T-helper 2 cell treated with Interferon-gamma antibody and Interleukin-4, amounts not matched to agents 5 μg/mL and 100 μg/mL, for 36 hours (primary cell): ENCODE measurements around the gene RTEL1.
A peak's percentile ranks its signal among the peaks of the same experiment; 100 is the strongest.
"Not testable (repeated sequence)": the region's sequence is repeated elsewhere in the genome, so short reads cannot be mapped to it uniquely, and the experiment has no call there.

Experiments
- DNase-seq: peaks from one replicate; pipeline ENCODE4 v3.0.0; 2021; ENCODE audit warnings: low spot score
- H3K27ac Mint-ChIP-seq: one replicate; pipeline ENCODE4 v1.8.0; 2021; ENCODE audit warnings: mild to moderate bottlenecking, mixed read lengths
- H3K27me3 Mint-ChIP-seq: one replicate; pipeline ENCODE4 v1.8.0; 2021; ENCODE audit warnings: low read depth, mixed read lengths
- H3K36me3 Mint-ChIP-seq: one replicate; pipeline ENCODE4 v1.8.0; 2021; ENCODE audit warnings: low read depth, mixed read lengths
- H3K4me1 Mint-ChIP-seq: one replicate; pipeline ENCODE4 v1.8.0; 2021; ENCODE audit warnings: low read depth, mixed read lengths
- H3K4me3 Mint-ChIP-seq: one replicate; pipeline ENCODE4 v1.8.0; 2022; ENCODE audit warnings: mild to moderate bottlenecking, moderate library complexity, mixed read lengths
- H3K9me3 Mint-ChIP-seq: one replicate; pipeline ENCODE4 v1.8.0; 2021; ENCODE audit warnings: mixed read lengths

The RTEL1 gene

GRCh38 chr20:63636752-63637628 is 21.1 kb upstream of the RTEL1 start:
- Mint-ChIP-seq H3K4me1 (peaks cover 40% of the 10 kb centered on the region), H3K9me3 (no peaks in the 10 kb centered on the region), H3K36me3 (peaks cover 11% of the 10 kb centered on the region), H3K27me3 (no peaks in the 10 kb centered on the region), H3K4me3 (peak overlapping the region; percentile 43), H3K27ac (peak overlapping the region; percentile 97)
- no peak for DNase-seq

DNA sequence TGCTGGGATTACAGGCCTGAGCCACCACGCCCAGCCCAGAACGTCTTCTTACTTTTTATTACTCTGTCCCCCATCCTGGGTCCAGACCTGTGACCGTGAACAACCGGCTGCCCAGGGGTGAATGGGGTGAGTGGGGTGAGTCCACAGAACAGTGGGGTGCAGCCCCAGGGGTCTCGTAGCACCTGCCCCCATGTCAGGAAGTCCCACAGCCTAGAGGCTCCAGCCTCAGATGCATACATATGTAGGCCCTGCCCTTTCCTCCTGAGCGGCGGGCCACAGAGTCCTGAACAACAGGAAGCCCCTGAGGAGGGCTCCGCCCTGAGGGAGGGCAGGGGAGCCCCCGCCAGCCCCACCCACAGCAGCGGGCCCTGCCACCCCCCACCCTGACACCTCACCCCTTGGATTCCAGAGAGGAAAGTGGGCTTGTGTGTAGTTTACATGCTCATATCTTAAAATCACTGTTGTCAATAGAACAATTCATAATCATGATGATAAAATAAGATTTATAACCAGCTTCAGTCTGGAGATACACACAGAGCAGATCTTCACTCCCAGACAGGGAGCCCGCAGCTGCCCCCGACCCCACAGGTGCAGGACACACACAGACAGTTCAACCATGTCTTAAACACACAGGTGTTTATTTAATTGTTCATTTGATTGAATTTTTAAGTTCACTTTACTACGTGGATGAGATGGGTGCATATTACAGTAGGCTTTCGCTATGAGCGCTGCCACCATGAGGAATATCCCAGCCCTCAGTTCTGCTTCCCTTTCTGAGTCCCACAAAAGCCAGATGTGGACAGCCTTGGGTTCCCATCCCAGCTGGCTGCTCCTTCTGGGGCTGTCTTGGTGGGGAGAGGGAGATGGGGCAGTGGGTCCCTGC is 18.8 kb upstream of the RTEL1 start:
- peaks cover 36% of the 10 kb centered on the region for H3K4me1 Mint-ChIP-seq
- H3K4me3 Mint-ChIP-seq = peak overlapping the region; percentile 96
- H3K36me3 Mint-ChIP-seq = peaks cover 11% of the 10 kb centered on the region
- DNase-seq = peak; percentile 63
- H3K27me3 Mint-ChIP-seq = peaks cover 4% of the 10 kb centered on the region
- peak overlapping the region; percentile 100 for H3K27ac Mint-ChIP-seq
- no peaks in the 10 kb centered on the region for H3K9me3 Mint-ChIP-seq

DNA sequence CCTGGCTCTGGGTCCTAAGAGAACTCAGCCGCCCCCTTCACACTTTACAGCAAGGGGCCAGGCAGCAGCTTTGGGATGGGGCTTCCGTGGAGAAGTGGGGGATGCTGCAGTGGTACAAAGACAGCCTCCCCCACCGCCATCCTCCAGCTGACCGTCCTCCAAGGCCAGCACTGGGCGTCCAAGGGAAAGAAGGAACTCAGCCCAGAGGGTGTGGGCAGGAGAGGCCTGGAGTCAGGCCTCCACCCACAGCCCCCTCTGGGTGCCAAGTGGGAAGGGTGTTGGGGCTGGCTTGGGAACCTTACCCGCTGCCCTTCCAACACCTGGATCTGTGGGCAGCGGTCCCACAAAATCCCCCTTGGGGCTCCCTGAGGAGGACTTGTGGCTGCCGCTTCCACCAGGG is 18.0 kb upstream of the RTEL1 start:
- Mint-ChIP-seq H3K4me3 (peak overlapping the region; percentile 96), H3K27me3 (peaks cover 6% of the 10 kb centered on the region), H3K4me1 (peaks cover 31% of the 10 kb centered on the region), H3K36me3 (peaks cover 11% of the 10 kb centered on the region), H3K9me3 (no peaks in the 10 kb centered on the region), H3K27ac (peak overlapping the region; percentile 100)
- DNase-seq = no peak

GRCh38 chr20:63640686-63641085 is 17.4 kb upstream of the RTEL1 start:
- not testable (repeated sequence) for DNase-seq, H3K9me3 Mint-ChIP-seq, H3K27me3 Mint-ChIP-seq
- H3K4me1 Mint-ChIP-seq = peaks cover 25% of the 10 kb centered on the region
- peak overlapping the region; percentile 96 for H3K4me3 Mint-ChIP-seq
- H3K36me3 Mint-ChIP-seq = peaks cover 11% of the 10 kb centered on the region
- H3K27ac Mint-ChIP-seq = peak overlapping the region; percentile 100

- DNase-seq = peak; percentile 50
- Mint-ChIP-seq H3K9me3 (no peaks in the 10 kb centered on the region), H3K4me3 (peak overlapping the region; percentile 72), H3K27ac (peak overlapping the region; percentile 83), H3K27me3 (peaks cover 8% of the 10 kb centered on the region), H3K36me3 (peaks cover 11% of the 10 kb centered on the region), H3K4me1 (peaks cover 21% of the 10 kb centered on the region)
These were observed 16.8 kb upstream of the RTEL1 start for GRCh38 chr20:63641146-63641791.

- H3K9me3 Mint-ChIP-seq = no peaks in the 10 kb centered on the region
- peaks cover 19% of the 10 kb centered on the region for H3K4me1 Mint-ChIP-seq
- H3K27me3 Mint-ChIP-seq = peaks cover 8% of the 10 kb centered on the region
- DNase-seq = peak; percentile 92
- peak overlapping the region; percentile 51 for H3K4me3 Mint-ChIP-seq
- H3K36me3 Mint-ChIP-seq = peaks cover 11% of the 10 kb centered on the region
- H3K27ac Mint-ChIP-seq = peak overlapping the region; percentile 62
These were observed 16.2 kb upstream of the RTEL1 start for GRCh38 chr20:63641792-63642523.

- Mint-ChIP-seq H3K9me3 (no peaks in the 10 kb centered on the region), H3K27me3 (peaks cover 8% of the 10 kb centered on the region), H3K4me1 (peaks cover 13% of the 10 kb centered on the region), H3K36me3 (peaks cover 11% of the 10 kb centered on the region), H3K27ac (peak overlapping the region; percentile 74), H3K4me3 (peak overlapping the region; percentile 71)
- DNase-seq = no peak
These were observed 15.4 kb upstream of the RTEL1 start for GRCh38 chr20:63642527-63643247.

DNA sequence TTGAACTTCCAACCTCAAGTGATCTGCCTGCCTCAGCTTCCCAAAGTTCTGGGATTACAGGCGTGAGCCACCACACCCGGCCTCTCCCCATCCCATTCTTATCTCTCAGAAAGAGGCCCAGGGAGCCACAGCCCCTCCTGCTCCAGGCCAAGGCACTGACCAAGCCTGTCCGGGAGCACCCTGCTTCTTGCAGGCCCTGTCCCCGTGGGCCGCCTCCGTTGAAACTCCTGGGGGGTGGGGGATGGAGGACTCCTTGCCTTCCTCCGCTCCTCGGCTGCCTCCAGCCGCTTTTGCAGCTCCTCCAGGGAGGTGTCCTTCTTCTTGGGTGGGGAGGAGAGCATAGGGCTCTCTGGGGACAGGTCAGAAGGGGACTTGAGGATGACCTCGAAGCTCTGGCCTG is 14.6 kb upstream of the RTEL1 start:
- H3K4me3 Mint-ChIP-seq = peak overlapping the region; percentile 71
- peaks cover 8% of the 10 kb centered on the region for H3K27me3 Mint-ChIP-seq
- H3K9me3 Mint-ChIP-seq = no peaks in the 10 kb centered on the region
- H3K4me1 Mint-ChIP-seq = peaks cover 10% of the 10 kb centered on the region
- no peak for DNase-seq
- peaks cover 9% of the 10 kb centered on the region for H3K36me3 Mint-ChIP-seq
- no peak overlapping the region for H3K27ac Mint-ChIP-seq

- Mint-ChIP-seq H3K4me1 (peaks cover 9% of the 10 kb centered on the region), H3K36me3 (peaks cover 9% of the 10 kb centered on the region), H3K9me3 (no peaks in the 10 kb centered on the region), H3K27ac (no peak overlapping the region), H3K27me3 (peaks cover 8% of the 10 kb centered on the region), H3K4me3 (no peak overlapping the region)
- DNase-seq = no peak
These were observed 14.2 kb upstream of the RTEL1 start for GRCh38 chr20:63643946-63644345.

- H3K4me1 Mint-ChIP-seq = peaks cover 1% of the 10 kb centered on the region
- H3K9me3 Mint-ChIP-seq = no peaks in the 10 kb centered on the region
- H3K36me3 Mint-ChIP-seq = no peaks in the 10 kb centered on the region
- H3K27ac Mint-ChIP-seq = no peak overlapping the region
- no peak for DNase-seq
- no peak overlapping the region for H3K4me3 Mint-ChIP-seq
- H3K27me3 Mint-ChIP-seq = peaks cover 8% of the 10 kb centered on the region
These were observed 12.9 kb upstream of the RTEL1 start for GRCh38 chr20:63645218-63645617.

- Mint-ChIP-seq H3K27me3 (peaks cover 14% of the 10 kb centered on the region), H3K27ac (no peak overlapping the region), H3K4me3 (no peak overlapping the region), H3K36me3 (no peaks in the 10 kb centered on the region), H3K4me1 (peaks cover 4% of the 10 kb centered on the region), H3K9me3 (no peaks in the 10 kb centered on the region)
- no peak for DNase-seq
These were observed 9.9 kb upstream of the RTEL1 start for GRCh38 chr20:63648190-63648589.

DNA sequence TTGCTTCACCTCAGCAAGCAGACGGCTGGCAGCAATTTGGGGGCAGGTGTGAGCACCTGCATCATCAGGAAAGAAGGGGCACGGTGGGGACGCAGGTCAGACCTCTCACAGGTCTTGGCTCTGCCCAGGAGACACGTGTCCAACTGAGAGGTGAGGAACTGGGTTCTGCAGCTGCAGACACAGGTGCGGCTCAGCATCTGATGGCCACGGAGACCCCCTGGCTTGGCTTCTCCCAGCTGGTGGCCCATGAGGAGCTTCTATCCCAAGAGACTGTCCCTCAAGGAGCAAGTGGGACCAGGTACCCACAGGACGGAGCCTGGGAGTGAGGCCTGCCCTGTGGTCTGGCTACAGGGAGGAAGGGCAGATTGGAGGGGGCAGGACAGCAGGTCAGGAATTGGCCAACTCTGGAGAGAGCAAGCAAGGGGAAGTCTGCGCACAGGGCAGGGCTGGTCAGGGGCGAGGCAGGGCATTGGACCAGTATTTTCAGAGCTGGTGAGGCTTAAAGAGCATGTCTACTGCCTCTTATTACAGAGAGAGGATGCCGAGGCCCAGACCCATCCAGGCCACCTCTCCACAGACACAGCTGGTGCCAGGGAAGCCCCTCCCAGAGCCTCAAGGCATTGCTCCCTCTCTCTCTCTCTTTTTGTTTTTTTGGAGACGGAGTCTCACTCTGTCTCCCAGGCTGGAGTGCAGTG is 9.1 kb upstream of the RTEL1 start:
- Mint-ChIP-seq H3K27ac (no peak overlapping the region), H3K4me3 (no peak overlapping the region), H3K9me3 (no peaks in the 10 kb centered on the region), H3K4me1 (peaks cover 7% of the 10 kb centered on the region), H3K36me3 (no peaks in the 10 kb centered on the region), H3K27me3 (peaks cover 16% of the 10 kb centered on the region)
- DNase-seq = no peak
